HG02759 (cell line): Measurements from ENCODE around the gene PTPN1.
"Not testable (repeated sequence)": the region's sequence is repeated elsewhere in the genome, so short reads cannot be mapped to it uniquely, and the experiment has no call there.

Experiments used
- ATAC-seq: cut with Tn5 transposase; IDR thresholded peaks from one replicate; pipeline ENCODE4 v1.9.1; 2021; ENCODE audit warnings: mild to moderate bottlenecking, moderate library complexity; ENCODE audit not compliant: unreplicated experiment

Gene PTPN1

GRCh38 chr20:50509923-50510705 lies at the start of gene PTPN1:
Gene PTPN1, plus strand, starts transcription at chr20:50510383. Its CDS starts 145 bp downstream, at chr20:50510528.
- ATAC-seq, result peak; percentile 95

GRCh38 chr20:50460608-50461267 lies 49.4 kb upstream of the PTPN1 start:
- ATAC-seq, result peak; percentile 67

GRCh38 chr20:50462093-50462690 lies 48.0 kb upstream of the PTPN1 start:
- no peak for ATAC-seq

GRCh38 chr20:50464026-50464724 lies 46.0 kb upstream of the PTPN1 start:
- peak; percentile 71 for ATAC-seq

- ATAC-seq, result no peak
Observed at GRCh38 chr20:50464725-50465650, 45.2 kb upstream of the PTPN1 start.

- no peak for ATAC-seq
Observed at GRCh38 chr20:50467174-50467573, 43.0 kb upstream of the PTPN1 start.

GRCh38 chr20:50467718-50468356 lies 42.3 kb upstream of the PTPN1 start:
- ATAC-seq, result no peak

GRCh38 chr20:50468378-50468798 lies 41.8 kb upstream of the PTPN1 start:
- ATAC-seq, result no peak

GRCh38 chr20:50469176-50469723 lies 40.9 kb upstream of the PTPN1 start:
- ATAC-seq, result no peak

- ATAC-seq, result no peak
Observed at GRCh38 chr20:50469796-50470195, 40.4 kb upstream of the PTPN1 start.

GRCh38 chr20:50470264-50470858 lies 39.8 kb upstream of the PTPN1 start:
- no peak for ATAC-seq

- no peak for ATAC-seq
Observed at GRCh38 chr20:50471231-50471630, 39.0 kb upstream of the PTPN1 start.

- no peak for ATAC-seq
Observed at GRCh38 chr20:50472693-50473664, 37.2 kb upstream of the PTPN1 start.

GRCh38 chr20:50474356-50474755 lies 35.8 kb upstream of the PTPN1 start:
- not testable (repeated sequence) for ATAC-seq

GRCh38 chr20:50475681-50476292 lies 34.4 kb upstream of the PTPN1 start:
- no peak for ATAC-seq

- no peak for ATAC-seq
Observed at GRCh38 chr20:50477239-50477872, 32.8 kb upstream of the PTPN1 start.
